ENCODE measurements around the gene TTC7B.

TTC7B gene

GRCh38 chr14:90571149-90571947 lies 244.9 kb downstream of the TTC7B start:
- no peak for DNase-seq

DNA sequence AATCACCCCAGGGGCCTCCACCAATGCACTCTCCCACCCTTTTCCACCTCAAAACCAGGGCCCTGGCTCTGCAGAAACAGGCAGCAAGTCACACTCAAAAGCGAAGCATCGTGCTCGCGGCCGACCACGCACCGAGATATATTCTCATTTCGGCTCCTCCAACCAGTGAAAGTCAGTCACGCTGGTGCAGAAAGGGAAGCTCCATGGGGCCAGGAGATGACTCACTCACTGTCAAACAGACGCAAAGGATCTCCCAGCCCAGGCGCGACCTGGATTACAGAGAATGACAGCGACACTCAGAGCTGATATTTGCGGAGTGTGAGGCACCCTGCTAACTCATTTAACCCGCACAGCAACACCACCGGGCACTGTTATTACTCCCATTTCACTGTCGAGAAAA lies 245.8 kb downstream of the TTC7B start:
- DNase-seq: no peak

- no peak for DNase-seq
Observed at GRCh38 chr14:90569606-90570387, 246.4 kb downstream of the TTC7B start.

GRCh38 chr14:90569201-90569600 lies 247.0 kb downstream of the TTC7B start:
- DNase-seq: no peak

GRCh38 chr14:90568405-90568804 lies 247.8 kb downstream of the TTC7B start:
- DNase-seq: no peak

DNA sequence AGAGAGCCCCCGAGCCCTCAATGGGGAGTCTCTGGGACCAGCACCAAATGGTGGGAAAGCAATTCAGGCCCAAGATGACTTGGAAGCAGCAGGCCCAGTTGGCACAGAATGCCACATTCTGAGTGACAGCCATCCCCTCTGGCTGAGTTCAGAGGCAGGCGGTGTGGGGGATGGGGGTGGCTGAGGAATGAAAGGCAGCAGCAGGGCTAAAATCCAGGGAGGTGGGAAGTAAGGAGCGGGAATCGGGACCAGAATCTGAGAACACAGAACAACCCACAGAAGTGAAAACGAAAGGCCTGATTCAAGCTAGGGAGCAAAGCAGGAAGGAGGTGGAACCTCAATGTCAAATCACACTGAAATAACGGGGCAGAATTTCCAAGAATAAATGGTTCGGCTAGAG lies 248.2 kb downstream of the TTC7B start:
- no peak for DNase-seq

DNA sequence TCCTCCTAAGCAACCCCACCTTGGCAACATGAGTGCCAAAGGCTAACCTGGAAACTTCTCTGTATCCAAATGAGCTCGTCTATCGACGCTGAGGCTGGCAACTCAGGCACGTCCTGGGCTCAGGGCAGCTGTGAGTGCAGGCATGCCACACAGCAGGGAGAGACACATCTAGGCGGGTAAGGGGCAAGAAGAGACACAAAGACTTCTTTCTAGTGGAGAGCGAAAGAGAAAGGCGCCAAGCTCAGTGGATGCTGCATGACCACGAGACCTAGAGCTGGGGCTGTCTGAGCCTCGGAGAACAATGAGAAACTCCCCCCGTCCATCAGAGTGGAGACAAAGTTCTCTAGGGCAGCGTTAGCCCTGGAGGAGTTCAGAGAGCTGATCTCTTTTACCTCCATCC lies 249.0 kb downstream of the TTC7B start:
- no peak for DNase-seq

DNA sequence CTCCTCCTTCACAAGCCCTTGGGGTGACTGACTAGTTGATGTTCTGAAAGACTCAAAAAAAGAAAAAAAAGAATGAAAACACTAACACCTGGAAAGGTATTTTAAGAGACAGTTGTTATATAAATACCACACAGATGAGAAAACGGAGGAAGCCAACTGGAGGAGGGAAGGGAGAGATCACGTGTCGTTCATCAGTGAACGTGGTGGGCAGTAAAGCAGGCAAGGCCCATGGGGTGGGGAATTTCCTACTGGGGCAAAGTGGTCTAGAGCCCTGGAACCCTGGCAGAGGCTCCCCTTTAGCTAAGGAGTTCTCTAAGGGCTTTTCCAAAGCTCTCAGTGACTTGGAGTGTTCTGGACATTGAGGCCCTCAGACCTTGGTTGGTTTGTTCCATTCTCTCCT lies 249.7 kb downstream of the TTC7B start:
- no peak for DNase-seq

GRCh38 chr14:90564496-90564895 lies 251.7 kb downstream of the TTC7B start:
- no peak for DNase-seq

GRCh38 chr14:90562652-90563051 lies 253.6 kb downstream of the TTC7B start:
- DNase-seq: no peak

- DNase-seq: no peak
Observed at GRCh38 chr14:90561920-90562319, 254.3 kb downstream of the TTC7B start.

- no peak for DNase-seq
Observed at GRCh38 chr14:90560991-90561390, 255.2 kb downstream of the TTC7B start.

DNA sequence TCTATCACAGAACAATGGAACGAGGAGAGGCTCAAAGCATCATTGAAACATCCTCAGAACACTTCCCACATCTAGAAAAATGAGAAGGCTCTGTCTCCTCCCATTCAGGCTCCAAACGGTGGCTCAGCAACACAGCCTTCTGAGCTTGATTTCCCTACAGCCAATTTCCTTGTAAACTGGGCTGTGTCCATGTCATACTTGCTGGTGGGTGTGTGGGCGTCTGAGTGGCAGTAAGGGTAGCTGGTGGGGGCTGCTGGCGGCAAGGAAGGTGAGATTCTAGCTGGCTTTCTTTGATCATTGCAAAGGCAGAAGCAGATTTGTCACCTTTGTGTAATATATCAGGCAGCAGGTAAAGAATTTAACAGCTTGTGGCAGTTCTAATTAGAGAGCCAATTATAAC lies 255.7 kb downstream of the TTC7B start:
- DNase-seq: no peak

GRCh38 chr14:90559811-90560492 lies 256.3 kb downstream of the TTC7B start:
- no peak for DNase-seq

DNA sequence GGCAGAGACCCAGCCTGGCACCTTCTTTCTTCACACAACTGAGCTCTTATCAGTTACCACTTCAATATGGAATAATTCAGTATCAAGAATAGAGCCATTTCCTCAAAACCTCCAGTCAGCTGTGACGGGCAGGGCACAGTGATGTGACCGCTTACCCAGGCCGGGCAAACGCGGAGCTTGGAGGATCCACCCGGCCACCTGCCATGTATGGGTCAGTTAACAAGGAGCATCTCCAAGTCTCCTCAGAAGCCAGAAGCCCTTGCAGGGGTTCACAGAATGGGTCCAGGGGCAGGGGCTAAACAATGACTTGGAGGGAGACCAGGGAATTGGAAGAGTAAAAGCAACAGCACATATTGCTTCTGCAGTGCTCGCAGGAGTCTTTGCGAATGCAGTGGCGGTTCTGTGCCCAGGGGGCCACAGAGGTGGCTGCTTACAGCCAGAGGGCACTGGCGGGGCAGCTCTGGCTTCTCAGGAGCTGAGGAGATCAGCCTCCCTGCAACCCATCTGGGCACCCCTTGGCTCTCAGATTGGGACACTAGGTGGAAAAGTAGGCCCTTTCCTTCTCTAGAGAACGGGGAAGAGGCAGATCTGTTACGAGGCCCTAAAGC lies 257.1 kb downstream of the TTC7B start:
- no peak for DNase-seq

DNA sequence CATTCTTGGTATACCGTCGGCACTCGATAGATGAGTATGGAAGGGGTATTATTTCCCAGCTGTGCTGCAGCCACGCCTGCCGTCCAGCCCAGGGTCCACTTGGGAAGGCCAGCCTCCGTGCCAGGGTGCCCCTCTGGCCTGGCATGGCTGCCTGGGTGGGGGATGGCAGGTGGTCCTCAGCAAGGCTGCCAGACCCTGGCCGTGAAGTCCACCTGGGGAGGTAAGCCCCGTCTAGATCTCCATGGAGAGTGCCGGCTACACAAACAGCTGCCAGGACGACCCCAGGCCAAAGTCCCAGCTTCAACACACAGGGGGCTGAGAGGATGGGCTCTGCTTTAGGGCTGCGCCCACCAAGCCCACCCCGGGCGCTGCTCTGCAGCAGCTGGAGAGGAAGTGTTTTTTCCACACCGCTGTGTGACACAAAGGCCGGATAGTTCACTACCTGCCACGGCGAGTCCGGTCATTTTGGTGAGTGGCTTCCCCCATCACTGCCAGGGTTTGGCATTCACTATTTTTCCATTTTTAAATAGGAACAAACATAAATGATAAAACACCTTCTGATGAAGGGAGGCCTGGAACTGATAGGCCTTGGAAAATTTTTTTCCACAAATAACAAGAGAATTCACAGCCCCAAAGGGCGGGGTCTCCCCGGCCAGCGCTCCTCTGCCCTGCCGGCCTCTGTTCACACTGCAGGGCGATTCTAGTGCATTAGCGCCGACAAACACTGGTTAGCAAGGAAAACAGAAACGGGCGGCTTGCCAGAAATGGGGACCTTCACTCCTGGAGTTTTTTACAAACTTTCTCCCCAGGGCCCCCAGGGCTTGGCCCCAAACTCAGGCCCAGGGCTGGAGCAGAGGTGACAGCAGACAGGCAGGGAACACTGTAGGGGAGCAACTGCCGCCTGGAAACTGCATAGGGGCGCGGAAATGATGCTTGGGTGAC lies 257.9 kb downstream of the TTC7B start:
- no peak for DNase-seq

DNA sequence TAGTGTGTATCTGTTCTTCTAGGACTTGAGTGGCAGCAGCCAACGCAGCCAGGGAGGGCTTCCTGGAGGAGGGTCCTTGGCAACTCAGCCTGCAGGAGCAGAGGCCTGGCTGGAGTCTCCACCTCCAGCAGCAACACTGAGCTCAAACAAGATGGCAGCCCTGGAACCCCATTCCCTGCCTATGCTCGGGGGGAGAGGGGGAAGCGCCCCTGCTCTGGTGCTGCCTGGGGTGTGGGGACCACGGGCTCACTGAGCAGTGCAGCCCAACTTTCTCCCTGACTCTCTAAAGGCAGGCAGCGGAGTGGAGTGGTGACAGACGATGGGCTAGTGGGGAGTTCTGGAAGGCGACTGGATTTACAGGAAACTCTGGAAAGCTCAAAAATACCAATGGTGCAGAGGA lies 258.7 kb downstream of the TTC7B start:
- DNase-seq: no peak

DNA sequence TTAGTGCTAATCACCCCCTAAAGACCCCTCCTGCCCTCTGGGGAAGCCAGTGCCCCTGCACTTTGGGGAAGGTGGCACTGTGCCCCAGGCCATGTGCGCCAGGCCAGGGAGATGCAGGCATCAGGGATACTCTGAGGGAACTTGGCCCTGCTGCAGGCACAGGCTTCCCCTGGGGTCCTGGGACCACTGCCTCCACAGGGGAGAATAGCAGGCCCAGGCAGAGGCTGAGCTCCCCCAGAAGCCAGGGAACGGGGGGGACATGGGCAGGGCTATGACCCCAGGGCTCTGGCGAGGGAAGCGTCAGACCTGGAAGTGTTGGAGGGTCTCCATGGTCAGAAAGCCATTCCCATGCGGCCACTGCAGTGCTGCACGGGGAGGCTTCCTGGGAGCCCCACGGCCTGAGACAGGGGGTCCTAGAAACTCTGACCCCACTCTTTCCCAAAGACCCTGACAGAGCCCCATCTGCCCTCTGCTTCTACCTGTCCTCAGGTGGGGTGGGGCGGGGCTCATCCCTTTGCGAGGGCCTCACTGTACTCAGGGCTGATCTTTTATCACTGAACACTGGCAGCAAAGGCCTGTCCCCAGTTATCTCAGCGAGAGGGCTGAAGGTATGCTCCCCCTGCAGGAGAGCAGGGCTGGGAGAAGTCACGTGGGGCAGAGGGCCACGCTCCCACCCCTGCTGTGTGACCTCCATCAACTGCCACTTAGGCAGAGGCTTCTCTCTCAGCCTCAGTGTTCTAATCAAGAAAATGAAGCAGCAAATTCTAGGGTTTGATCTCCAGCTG lies 259.4 kb downstream of the TTC7B start:
- DNase-seq: no peak

DNA sequence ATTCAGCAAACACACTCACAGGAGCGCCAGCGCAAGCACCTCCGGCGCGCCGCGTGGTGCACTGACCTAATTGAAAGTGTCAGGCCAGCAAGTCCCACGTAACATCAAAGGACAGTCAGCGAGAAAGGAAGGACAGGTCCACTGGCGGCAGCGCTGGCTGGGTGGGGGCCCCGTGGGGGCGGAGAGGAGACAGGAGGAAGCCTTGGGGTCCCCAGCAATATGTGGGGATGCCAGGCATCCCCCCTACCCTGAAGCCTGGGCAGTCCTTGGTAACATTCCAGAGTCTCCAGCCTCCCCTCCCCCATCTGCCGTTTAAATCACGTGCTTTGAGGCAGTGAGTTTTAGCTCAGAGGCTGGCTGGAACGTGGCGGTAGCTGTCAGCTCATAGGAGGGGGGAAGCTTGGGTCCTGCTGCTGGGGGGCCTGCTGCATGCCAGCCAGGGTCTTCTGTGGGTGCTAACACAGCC lies 260.2 kb downstream of the TTC7B start:
- no peak for DNase-seq

GRCh38 chr14:90555126-90556011 lies 260.9 kb downstream of the TTC7B start:
- DNase-seq: no peak

Data from 8988T (cell line).